GM23248 (cell line): Measurements from ENCODE around the gene LANCL3.

Source experiments
- EZH2 ChIP-seq: fragments of 200-600 bp; sonication (generic); IDR thresholded peaks from 2 replicates; pipeline ENCODE4 v1.6.1; 2018; ENCODE audit warnings: antibody characterized with exemption, mild to moderate bottlenecking; ENCODE audit not compliant: insufficient read depth, poor library complexity, severe bottlenecking
- EZH2phosphoT487 ChIP-seq: fragments of 200-600 bp; sonication (generic); IDR thresholded peaks from 2 replicates; pipeline ENCODE4 v1.6.1; 2018; ENCODE audit warnings: antibody characterized with exemption, moderate library complexity, mild to moderate bottlenecking, low read depth; ENCODE audit not compliant: insufficient read depth

GRCh38 chrX:37685381-37686359, 114.2 kb downstream of the LANCL3 start, which contains the start of gene XK:
- TF ChIP-seq EZH2 = no peak
- no peak for TF ChIP-seq EZH2phosphoT487
